ENCODE measurements around the gene RND2. TPM values are rescaled to one million over a fixed set of nuclear protein-coding genes. Genes with fewer than 3 reads are reported as not detected.

Gene RND2
- total and polyA plus RNA-seq, 2 experiments from 2014 or later: 18.5 to 22.9 TPM

GRCh38 chr17:42985225-42985624 lies 39.8 kb upstream of the RND2 start:
- Mint-ChIP-seq H3K4me3 (no peak overlapping the region), H3K27ac (no peak overlapping the region), H3K9me3 (no peaks in the 10 kb centered on the region; the same call in 2 of the 3 replicates), H3K36me3 (ENCODE audit: low read depth) (peaks cover 47% of the 10 kb centered on the region), H3K4me1 (peaks cover 10% of the 10 kb centered on the region), H3K27me3 (ENCODE audit: insufficient read depth, low read depth, poor library complexity) (peaks cover 12% of the 10 kb centered on the region)
- peaks cover 4% of the 10 kb centered on the region; the same call in 1 of the 2 replicates for H3F3A ChIP-seq (replicated peaks; ENCODE audit: low read depth)
- no peaks in the 10 kb centered on the region for H3K9me2 ChIP-seq (ENCODE audit: insufficient read depth)
- H3K4me2 ChIP-seq: no peak overlapping the region
- no peak overlapping the region for H2AFZ ChIP-seq
- peaks cover 33% of the 10 kb centered on the region for H3K79me2 ChIP-seq (replicated peaks; ENCODE audit: insufficient read depth)
- H3K4me3 ChIP-seq: no peak overlapping the region
- H3K36me3 ChIP-seq (ENCODE audit: insufficient read depth): peaks cover 23% of the 10 kb centered on the region
- DNase-seq (ENCODE audit: low spot score) (no peak), ATAC-seq (no peak)
- TF ChIP-seq STAT1 (IDR thresholded peaks at IDR 0.05; ENCODE audit: unreplicated experiment) (no peak), EZH2phosphoT487 (IDR thresholded peaks at IDR 0.05; ENCODE audit: unreplicated experiment) (no peak), JUNB (IDR thresholded peaks at IDR 0.05; ENCODE audit: unreplicated experiment) (no peak), ETS1 (IDR thresholded peaks at IDR 0.05) (no peak), ZNF114 (CRISPR knock-in tag; IDR thresholded peaks at IDR 0.05) (no peak), CREB1 (CRISPR knock-in tag; IDR thresholded peaks at IDR 0.05; ENCODE audit: low read depth) (no peak), NANOG (IDR thresholded peaks at IDR 0.05; ENCODE audit: borderline replicate concordance) (no peak), ZNF331 (CRISPR knock-in tag; IDR thresholded peaks at IDR 0.05; ENCODE audit: low read depth) (no peak), POLR2AphosphoS5 (IDR thresholded peaks at IDR 0.05; ENCODE audit: low read depth) (no peak), ZNF462 (CRISPR knock-in tag; IDR thresholded peaks at IDR 0.05) (no peak), EZH2 (IDR thresholded peaks at IDR 0.05; ENCODE audit: low read depth, unreplicated experiment) (no peak)
- TF ChIP-seq, protein P1, sequence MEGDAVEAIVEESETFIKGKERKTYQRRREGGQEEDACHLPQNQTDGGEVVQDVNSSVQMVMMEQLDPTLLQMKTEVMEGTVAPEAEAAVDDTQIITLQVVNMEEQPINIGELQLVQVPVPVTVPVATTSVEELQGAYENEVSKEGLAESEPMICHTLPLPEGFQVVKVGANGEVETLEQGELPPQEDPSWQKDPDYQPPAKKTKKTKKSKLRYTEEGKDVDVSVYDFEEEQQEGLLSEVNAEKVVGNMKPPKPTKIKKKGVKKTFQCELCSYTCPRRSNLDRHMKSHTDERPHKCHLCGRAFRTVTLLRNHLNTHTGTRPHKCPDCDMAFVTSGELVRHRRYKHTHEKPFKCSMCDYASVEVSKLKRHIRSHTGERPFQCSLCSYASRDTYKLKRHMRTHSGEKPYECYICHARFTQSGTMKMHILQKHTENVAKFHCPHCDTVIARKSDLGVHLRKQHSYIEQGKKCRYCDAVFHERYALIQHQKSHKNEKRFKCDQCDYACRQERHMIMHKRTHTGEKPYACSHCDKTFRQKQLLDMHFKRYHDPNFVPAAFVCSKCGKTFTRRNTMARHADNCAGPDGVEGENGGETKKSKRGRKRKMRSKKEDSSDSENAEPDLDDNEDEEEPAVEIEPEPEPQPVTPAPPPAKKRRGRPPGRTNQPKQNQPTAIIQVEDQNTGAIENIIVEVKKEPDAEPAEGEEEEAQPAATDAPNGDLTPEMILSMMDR (conservative IDR thresholded peaks at IDR 0.05; ENCODE audit: low read depth in 2 of 2): no peak
- TF ChIP-seq, protein P2, sequence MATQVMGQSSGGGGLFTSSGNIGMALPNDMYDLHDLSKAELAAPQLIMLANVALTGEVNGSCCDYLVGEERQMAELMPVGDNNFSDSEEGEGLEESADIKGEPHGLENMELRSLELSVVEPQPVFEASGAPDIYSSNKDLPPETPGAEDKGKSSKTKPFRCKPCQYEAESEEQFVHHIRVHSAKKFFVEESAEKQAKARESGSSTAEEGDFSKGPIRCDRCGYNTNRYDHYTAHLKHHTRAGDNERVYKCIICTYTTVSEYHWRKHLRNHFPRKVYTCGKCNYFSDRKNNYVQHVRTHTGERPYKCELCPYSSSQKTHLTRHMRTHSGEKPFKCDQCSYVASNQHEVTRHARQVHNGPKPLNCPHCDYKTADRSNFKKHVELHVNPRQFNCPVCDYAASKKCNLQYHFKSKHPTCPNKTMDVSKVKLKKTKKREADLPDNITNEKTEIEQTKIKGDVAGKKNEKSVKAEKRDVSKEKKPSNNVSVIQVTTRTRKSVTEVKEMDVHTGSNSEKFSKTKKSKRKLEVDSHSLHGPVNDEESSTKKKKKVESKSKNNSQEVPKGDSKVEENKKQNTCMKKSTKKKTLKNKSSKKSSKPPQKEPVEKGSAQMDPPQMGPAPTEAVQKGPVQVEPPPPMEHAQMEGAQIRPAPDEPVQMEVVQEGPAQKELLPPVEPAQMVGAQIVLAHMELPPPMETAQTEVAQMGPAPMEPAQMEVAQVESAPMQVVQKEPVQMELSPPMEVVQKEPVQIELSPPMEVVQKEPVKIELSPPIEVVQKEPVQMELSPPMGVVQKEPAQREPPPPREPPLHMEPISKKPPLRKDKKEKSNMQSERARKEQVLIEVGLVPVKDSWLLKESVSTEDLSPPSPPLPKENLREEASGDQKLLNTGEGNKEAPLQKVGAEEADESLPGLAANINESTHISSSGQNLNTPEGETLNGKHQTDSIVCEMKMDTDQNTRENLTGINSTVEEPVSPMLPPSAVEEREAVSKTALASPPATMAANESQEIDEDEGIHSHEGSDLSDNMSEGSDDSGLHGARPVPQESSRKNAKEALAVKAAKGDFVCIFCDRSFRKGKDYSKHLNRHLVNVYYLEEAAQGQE (IDR thresholded peaks at IDR 0.05; ENCODE audit: unreplicated experiment): no peak
- H3K27ac ChIP-seq (ENCODE audit: low read depth): no peak overlapping the region
- H4K20me1 ChIP-seq (replicated peaks; ENCODE audit: insufficient read depth): 0 out of 2 replicates have a peak, but pooled peaks cover 4% of the 10 kb centered on the region
- peaks cover 6% of the 10 kb centered on the region; the same call in 1 of the 2 replicates for H3K4me1 ChIP-seq (ENCODE audit: insufficient read depth)
- H3K27me3 ChIP-seq (ENCODE audit: insufficient read depth): no peaks in the 10 kb centered on the region

Measured in GM23338 (cell line).